Mammary epithelial cell (primary cell): Measurements from ENCODE around the gene CIC.

ENCODE experiments used
- CTCF ChIP-seq, 2 donors: IDR thresholded peaks in 1 of 2; conservative IDR thresholded peaks in 1 of 2; 2 replicates each; pipeline ENCODE4 v1.5.1; 2011 to 2012; ENCODE audit warnings: inconsistent platforms in 2 of 2, low read length in 2 of 2, mild to moderate bottlenecking in 2 of 2, control low read depth in 1 of 2, low read depth in 1 of 2; ENCODE audit not compliant: insufficient read depth in 1 of 2; ENCODE audit errors: extremely low read depth in 1 of 2
- EZH2 ChIP-seq: IDR thresholded peaks from 2 replicates; pipeline ENCODE4 v1.6.1; 2012; ENCODE audit warnings: low read length, inconsistent platforms, borderline replicate concordance

DNA sequence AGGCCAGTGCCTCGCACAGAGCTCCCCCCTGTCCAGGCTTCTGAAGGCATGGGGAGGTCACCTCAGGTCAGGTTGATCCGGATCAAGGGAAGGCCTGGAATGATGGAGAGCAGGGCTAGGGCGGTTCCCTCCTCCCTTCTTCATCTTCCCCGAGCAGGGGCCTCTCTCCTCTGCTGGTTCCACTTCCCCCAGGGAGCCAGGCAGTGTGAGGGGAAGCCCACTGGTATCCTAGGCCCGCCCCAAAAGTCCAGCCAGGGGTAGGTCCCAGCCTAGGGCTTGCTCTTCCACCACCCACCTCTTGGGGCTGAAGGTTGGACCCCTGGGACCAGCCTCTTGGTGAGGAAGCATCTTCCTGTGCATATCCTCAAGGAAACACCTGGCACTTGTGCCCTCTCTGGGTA is 16.5 kb downstream of the CIC start:
- TF ChIP-seq CTCF (conservative IDR thresholded peaks at IDR 0.05 in 1 of 2, IDR thresholded peaks at IDR 0.05 in 1 of 2; ENCODE audit: extremely low read depth in 1 of 2, insufficient read depth in 1 of 2, low read depth in 1 of 2, low read length in 2 of 2) (no peak), EZH2 (no peak)
